H1 (cell line): ENCODE measurements around the gene ZNF468. TPM values are rescaled to one million over a fixed set of nuclear protein-coding genes. Genes with fewer than 3 reads are reported as not detected.

Source experiments
- CTCF ChIA-PET: fragments of 300-600 bp; sonication (Branson Sonifier 250); formaldehyde crosslinking; loops from one replicate; lab custom pipeline; 2021; ENCODE audit not compliant: partially characterized antibody; lab: Charles Lee
- POLR2A ChIA-PET: fragments of 300-600 bp; sonication (Branson Sonifier 250); formaldehyde crosslinking; loops from one replicate; lab custom pipeline; 2021; ENCODE audit warnings: inconsistent platforms; ENCODE audit not compliant: partially characterized antibody; lab: Charles Lee
- DNase-seq, 2 experiments: peaks; one replicate each; pipeline versions ENCODE4 v3.0.0 to v3.0.0-alpha.2; 2010 to 2022; ENCODE audit warnings: low spot score in 2 of 2, low read depth in 1 of 2, mixed read lengths in 1 of 2
- FAIRE-seq: peaks from 2 replicates; lab custom pipeline; 2011; peaks lifted over from hg19 to GRCh38; lab: Jason Lieb, UNC
- H2AFZ ChIP-seq: 2 replicates; pipeline ENCODE4 v1.8.1; 2012; ENCODE audit warnings: low read length, inconsistent platforms
- H2AK5ac ChIP-seq: 2 replicates; pipeline ENCODE4 v1.6.1; 2013; ENCODE audit warnings: low read depth, low read length
- H2BK120ac ChIP-seq: replicated peaks from 2 replicates; pipeline ENCODE3; 2013; ENCODE audit warnings: low read depth, low read length, inconsistent platforms
- H2BK12ac ChIP-seq: 2 replicates; pipeline ENCODE4 v1.6.1; 2013; ENCODE audit warnings: low read depth, low read length
- H2BK15ac ChIP-seq: 2 replicates; pipeline ENCODE4 v1.6.1; 2013; ENCODE audit warnings: low read length
- H2BK20ac ChIP-seq: 2 replicates; pipeline ENCODE4 v1.6.1; 2013; ENCODE audit warnings: low read length
- H2BK5ac ChIP-seq: 2 replicates; pipeline ENCODE4 v1.6.1; 2013; ENCODE audit warnings: low read depth, low read length
- H3K14ac ChIP-seq: 2 replicates; pipeline ENCODE4 v1.6.1; 2013; ENCODE audit warnings: inconsistent platforms; ENCODE audit not compliant: insufficient read length
- H3K18ac ChIP-seq: 2 replicates; pipeline ENCODE4 v1.6.1; 2013; ENCODE audit warnings: low read length; ENCODE audit errors: extremely low read depth
- H3K23ac ChIP-seq: 2 replicates; pipeline ENCODE4 v1.6.1; 2013; ENCODE audit warnings: inconsistent platforms; ENCODE audit not compliant: insufficient read length
- H3K23me2 ChIP-seq: 2 replicates; pipeline ENCODE4 v1.6.1; 2013; ENCODE audit warnings: low read depth, low read length
- H3K27ac ChIP-seq: 2 replicates; pipeline ENCODE4 v1.6.1; 2011; ENCODE audit warnings: low read depth, low read length, inconsistent platforms
- H3K27me3 ChIP-seq, 4 experiments: replicated peaks in 1 of 4; 1 replicate in 1 of 4; 2 replicates in 3 of 4; pipeline versions ENCODE4 v1.6.1 to v1.8.1; 2011 to 2013; ENCODE audit warnings: low read length in 3 of 4, mild to moderate bottlenecking in 3 of 4, inconsistent platforms in 2 of 4, mixed read lengths in 2 of 4, moderate library complexity in 1 of 4; ENCODE audit not compliant: control insufficient read depth in 3 of 4, insufficient read depth in 3 of 4; ENCODE audit errors: extremely low read depth in 1 of 4
- H3K36me3 ChIP-seq, 4 experiments: 2 replicates each; pipeline versions ENCODE4 v1.6.1 to v1.8.1; 2011 to 2013; ENCODE audit warnings: mild to moderate bottlenecking in 4 of 4, low read length in 3 of 4, moderate library complexity in 2 of 4, control low read depth in 1 of 4, inconsistent platforms in 1 of 4; ENCODE audit not compliant: insufficient read depth in 4 of 4, control insufficient read depth in 2 of 4
- H3K4ac ChIP-seq: replicated peaks from 2 replicates; pipeline ENCODE3; 2013; ENCODE audit warnings: low read length, low read depth, mixed read lengths, inconsistent platforms; ENCODE audit not compliant: insufficient read length
- H3K4me1 ChIP-seq, 4 experiments: replicated peaks in 1 of 4; 1 replicate in 1 of 4; 2 replicates in 3 of 4; pipeline versions ENCODE4 v1.6.1 to v1.8.1; 2011 to 2013; ENCODE audit warnings: low read length in 3 of 4, inconsistent platforms in 2 of 4, mixed read lengths in 1 of 4; ENCODE audit not compliant: insufficient read depth in 4 of 4, control insufficient read depth in 3 of 4
- H3K4me2 ChIP-seq, 2 experiments: 2 replicates each; pipeline versions ENCODE4 v1.6.1 to v1.8.1; 2011 to 2013; ENCODE audit warnings: low read depth in 2 of 2, low read length in 2 of 2, control low read depth in 1 of 2, inconsistent platforms in 1 of 2, mild to moderate bottlenecking in 1 of 2; ENCODE audit not compliant: insufficient read depth in 1 of 2
- H3K4me3 ChIP-seq, 4 experiments: fragments of 200-600, 300-600 bp in 1 of 4; sonication (generic), shearing (Covaris generic), sonication (Bioruptor Twin) in 1 of 4; 2 replicates each; pipeline versions ENCODE4 v1.5.1 to v1.8.1; 2011 to 2016; ENCODE audit warnings: low read length in 4 of 4, low read depth in 3 of 4, control low read depth in 2 of 4, inconsistent platforms in 2 of 4, mild to moderate bottlenecking in 2 of 4, mixed read lengths in 1 of 4, moderate library complexity in 1 of 4; ENCODE audit not compliant: insufficient read depth in 2 of 4; ENCODE audit errors: extremely low read depth in 1 of 4
- H3K56ac ChIP-seq: replicated peaks from 2 replicates; pipeline ENCODE3; 2013; ENCODE audit warnings: low read depth, mild to moderate bottlenecking, mixed read lengths, low read length, inconsistent platforms; ENCODE audit not compliant: insufficient read length
- H3K79me1 ChIP-seq: 2 replicates; pipeline ENCODE4 v1.6.1; 2013; ENCODE audit warnings: low read depth, low read length, control low read depth
- H3K79me2 ChIP-seq, 2 experiments: 2 replicates each; pipeline versions ENCODE4 v1.6.1 to v1.8.1; 2012 to 2013; ENCODE audit warnings: low read length in 2 of 2, mild to moderate bottlenecking in 2 of 2, inconsistent platforms in 1 of 2; ENCODE audit not compliant: insufficient read depth in 2 of 2, control insufficient read depth in 1 of 2
- H3K9ac ChIP-seq, 4 experiments: replicated peaks in 1 of 4; 1 replicate in 1 of 4; 2 replicates in 3 of 4; pipeline versions ENCODE4 v1.6.1 to v1.8.1; 2011 to 2013; ENCODE audit warnings: low read depth in 3 of 4, low read length in 3 of 4, control low read depth in 2 of 4, mild to moderate bottlenecking in 2 of 4, moderate library complexity in 2 of 4, inconsistent platforms in 1 of 4; ENCODE audit errors: extremely low read depth in 1 of 4
- H3K9me3 ChIP-seq, 2 experiments: 2 replicates each; pipeline versions ENCODE4 v1.6.1 to v1.8.1; 2012 to 2013; ENCODE audit warnings: mild to moderate bottlenecking in 2 of 2, moderate library complexity in 2 of 2, control low read depth in 1 of 2, inconsistent platforms in 1 of 2, low read depth in 1 of 2, low read length in 1 of 2, mixed read lengths in 1 of 2; ENCODE audit not compliant: insufficient read depth in 2 of 2
- H4K20me1 ChIP-seq, 2 experiments: replicated peaks in 1 of 2; 2 replicates each; pipeline versions ENCODE3 to v1.8.1; 2011 to 2013; ENCODE audit warnings: inconsistent platforms in 2 of 2, low read length in 2 of 2, mild to moderate bottlenecking in 1 of 2; ENCODE audit not compliant: insufficient read depth in 2 of 2, control insufficient read depth in 1 of 2
- H4K5ac ChIP-seq: 2 replicates; pipeline ENCODE4 v1.6.1; 2013; ENCODE audit warnings: low read length, low read depth, mixed read lengths, inconsistent platforms; ENCODE audit not compliant: insufficient read length
- H4K8ac ChIP-seq: 2 replicates; pipeline ENCODE4 v1.8.0; 2013; ENCODE audit warnings: mild to moderate bottlenecking, moderate library complexity, low read length, inconsistent platforms; ENCODE audit not compliant: insufficient read depth; ENCODE audit errors: extremely low read depth
- H4K91ac ChIP-seq: replicated peaks from 2 replicates; pipeline ENCODE3; 2013; ENCODE audit warnings: low read length, mixed read lengths, inconsistent platforms; ENCODE audit not compliant: insufficient read length
- EP300 ChIP-seq, 2 experiments: IDR thresholded peaks; 1 replicate in 1 of 2; 2 replicates in 1 of 2; pipeline ENCODE4 v1.6.1; 2011 to 2012; ENCODE audit warnings: low read depth in 2 of 2, low read length in 2 of 2, mild to moderate bottlenecking in 2 of 2, borderline replicate concordance in 1 of 2, inconsistent platforms in 1 of 2, moderate library complexity in 1 of 2
- GTF2F1 ChIP-seq: IDR thresholded peaks from 2 replicates; pipeline ENCODE4 v1.6.1; 2012; ENCODE audit warnings: low read depth, low read length, improper control_type of control experiment, borderline replicate concordance
- NRF1 ChIP-seq: IDR thresholded peaks from 2 replicates; pipeline ENCODE4 v1.6.1; 2011; ENCODE audit warnings: mild to moderate bottlenecking, low read depth, low read length, improper control_type of control experiment
- POLR2A ChIP-seq, 2 experiments: IDR thresholded peaks; 1 replicate in 1 of 2; 2 replicates in 1 of 2; pipeline ENCODE4 v1.6.1; 2011; ENCODE audit warnings: low read depth in 2 of 2, low read length in 2 of 2, mild to moderate bottlenecking in 2 of 2; ENCODE audit errors: control extremely low read depth in 1 of 2
- POU5F1 ChIP-seq: IDR thresholded peaks from 2 replicates; pipeline ENCODE4 v1.6.1; 2011; ENCODE audit warnings: low read depth, mild to moderate bottlenecking, low read length, moderate library complexity
- SIN3A ChIP-seq, 2 experiments: IDR thresholded peaks in 1 of 2; conservative IDR thresholded peaks in 1 of 2; 2 replicates each; pipeline ENCODE4 v1.6.1; 2011 to 2012; ENCODE audit warnings: low read length in 2 of 2, improper control_type of control experiment in 1 of 2, low read depth in 1 of 2, mild to moderate bottlenecking in 1 of 2
- TAF1 ChIP-seq: IDR thresholded peaks from 2 replicates; pipeline ENCODE4 v1.6.1; 2011; ENCODE audit warnings: mild to moderate bottlenecking, low read depth, low read length
- TAF7 ChIP-seq: optimal IDR thresholded peaks from 2 replicates; pipeline ENCODE3; 2011; ENCODE audit warnings: low read depth, mild to moderate bottlenecking, inconsistent platforms, low read length, moderate library complexity, borderline replicate concordance
- TEAD4 ChIP-seq: IDR thresholded peaks from 2 replicates; pipeline ENCODE4 v1.6.1; 2012; ENCODE audit warnings: low read depth, low read length, inconsistent platforms, mixed read lengths
- WGBS, 2 experiments: shearing (Covaris generic) in 1 of 2; methylation state at CpG; one replicate each; pipeline versions ENCODE4 v1.1.6 to v1.1.7; 2013 to 2015; ENCODE audit warnings: low lambda C conversion rate in 2 of 2, mixed read lengths in 2 of 2, inconsistent platforms in 1 of 2, low coverage in 1 of 2, missing lambda C conversion rate in 1 of 2; ENCODE audit not compliant: insufficient replicate concordance in 2 of 2, insufficient coverage in 1 of 2, insufficient read length in 1 of 2; ENCODE audit errors: extremely low coverage in 1 of 2, missing lambda C conversion rate in 1 of 2; 5-methylcytosine and 5-hydroxymethylcytosine counted together
- polyA plus RNA-seq, 7 experiments: library from polyadenylated mRNA; depleted of rRNA in 3 of 7; stranded (reverse) in 5 of 7; unstranded in 2 of 7; fragments of >200 nt in 5 of 7; fragments of 200-250 nt in 2 of 7; gene quantifications; 1 replicate in 5 of 7; 2 replicates in 1 of 7; 4 replicates in 1 of 7; pipeline versions ENCODE4 v1.2.1 to v1.2.3, GENCODE V29; 2011 to 2013; ENCODE audit warnings: missing spikeins in 2 of 7, mixed read lengths in 2 of 7
- total RNA-seq: library from RNA; stranded (reverse); fragmentation: NEBNext Ultra II Directional; extraction: Animal tissue kit (Norgen Biotek cat#: 25700); gene quantifications from 2 replicates; pipeline ENCODE4 v1.2.1, GENCODE V29; 2021
- TF ChIP-seq, protein P1 (sequence below): IDR thresholded peaks from 2 replicates; pipeline ENCODE4 v1.6.1; 2012; ENCODE audit warnings: low read length, inconsistent platforms

The ZNF468 gene
- total and polyA plus RNA-seq, 2 of the 8 experiments (the other 6 are each of a cell fraction or from before 2014, with no cell fraction given): 13.5 to 26.1 TPM

DNA sequence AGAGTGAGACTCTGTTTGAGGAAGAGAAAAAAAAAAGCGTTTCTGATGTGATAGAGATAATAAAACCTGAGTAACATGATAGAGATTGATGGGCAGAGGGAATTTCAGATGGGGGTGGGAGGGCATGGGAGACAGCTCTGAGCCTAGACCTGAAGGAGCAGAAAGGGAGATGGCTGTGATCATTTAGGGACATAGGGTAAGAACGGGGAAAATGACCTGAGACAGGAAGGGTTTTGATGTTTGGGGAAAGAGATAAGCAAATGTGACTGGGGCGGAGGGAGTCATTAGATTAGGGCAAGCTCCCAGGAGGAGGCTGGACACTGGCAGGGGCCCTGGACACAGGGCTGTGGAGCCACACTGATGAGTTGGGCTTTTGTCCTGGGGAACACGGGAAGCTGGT lies 33.9 kb upstream of the ZNF468 start:
- DNase-seq (no peak), FAIRE-seq (no peak)
- Histone ChIP-seq H3K23ac (no peak overlapping the region), H2BK20ac (no peak overlapping the region), H3K4me1 (peaks cover 0 to 1% (median 0%) of the 10 kb centered on the region in 4 experiments; a peak in 1 of 7 replicates), H3K36me3 (peaks cover 15 to 45% (median 28%) of the 10 kb centered on the region in 4 experiments), H3K9me3 (no peaks in the 10 kb centered on the region), H2BK120ac (no peak overlapping the region), H4K5ac (no peak overlapping the region), H4K91ac (no peak overlapping the region), H3K4ac (no peak overlapping the region), H2BK15ac (no peak overlapping the region), H2BK12ac (no peak overlapping the region), H2AK5ac (no peak overlapping the region), H3K27ac (no peak overlapping the region), H2BK5ac (no peak overlapping the region), H3K18ac (no peak overlapping the region), H3K23me2 (no peaks in the 10 kb centered on the region), H3K79me1 (peaks cover 6% of the 10 kb centered on the region), H3K14ac (no peak overlapping the region), H3K27me3 (no peaks in the 10 kb centered on the region), H3K56ac (no peak overlapping the region), H3K4me2 (no peak overlapping the region), H2AFZ (no peak overlapping the region), H3K4me3 (no peak overlapping the region), H3K79me2 (peaks cover 3 to 32% of the 10 kb centered on the region in 2 experiments; a peak in 2 of 4 replicates), H3K9ac (no peak overlapping the region), H4K20me1 (peaks cover 0 to 2% of the 10 kb centered on the region in 2 experiments), H4K8ac (no peak overlapping the region)
- POLR2A ChIA-PET: no interaction called here
- TF ChIP-seq TAF1 (no peak), TEAD4 (no peak), POLR2A (IDR thresholded peaks at IDR 0.05; ENCODE audit: control extremely low read depth in 1 of 2, low read depth in 2 of 2, low read length in 2 of 2) (no peak), GTF2F1 (no peak), POU5F1 (no peak), SIN3A (conservative IDR thresholded peaks at IDR 0.05 in 1 of 2, IDR thresholded peaks at IDR 0.05 in 1 of 2; ENCODE audit: low read depth in 1 of 2, low read length in 2 of 2) (no peak), NRF1 (no peak), EP300 (IDR thresholded peaks at IDR 0.05; ENCODE audit: borderline replicate concordance in 1 of 2, low read depth in 2 of 2, low read length in 2 of 2) (no peak), TAF7 (no peak)
- TF ChIP-seq, protein P1, sequence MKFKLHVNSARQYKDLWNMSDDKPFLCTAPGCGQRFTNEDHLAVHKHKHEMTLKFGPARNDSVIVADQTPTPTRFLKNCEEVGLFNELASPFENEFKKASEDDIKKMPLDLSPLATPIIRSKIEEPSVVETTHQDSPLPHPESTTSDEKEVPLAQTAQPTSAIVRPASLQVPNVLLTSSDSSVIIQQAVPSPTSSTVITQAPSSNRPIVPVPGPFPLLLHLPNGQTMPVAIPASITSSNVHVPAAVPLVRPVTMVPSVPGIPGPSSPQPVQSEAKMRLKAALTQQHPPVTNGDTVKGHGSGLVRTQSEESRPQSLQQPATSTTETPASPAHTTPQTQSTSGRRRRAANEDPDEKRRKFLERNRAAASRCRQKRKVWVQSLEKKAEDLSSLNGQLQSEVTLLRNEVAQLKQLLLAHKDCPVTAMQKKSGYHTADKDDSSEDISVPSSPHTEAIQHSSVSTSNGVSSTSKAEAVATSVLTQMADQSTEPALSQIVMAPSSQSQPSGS: no peak
- CTCF ChIA-PET: interaction anchor here (1.0 to 1.9 kb wide), 2 partner anchors 119 to 129 kb away, joined by 3 to 4 read pairs; no protein-coding TSS in a partner anchor
- 69% methylated on average over 4 of the region's 4 CpGs; no CpG with 5 or more reads in 1 of the 2 experiments for WGBS, 2 experiments
